ENCODE measurements around the gene DKK2. TPM values are rescaled to one million over a fixed set of nuclear protein-coding genes. Genes with fewer than 3 reads are reported as not detected.

The DKK2 gene
- total RNA-seq, 6 experiments from 2014 or later: 0.15 to 0.50 (median 0.20) TPM

DNA sequence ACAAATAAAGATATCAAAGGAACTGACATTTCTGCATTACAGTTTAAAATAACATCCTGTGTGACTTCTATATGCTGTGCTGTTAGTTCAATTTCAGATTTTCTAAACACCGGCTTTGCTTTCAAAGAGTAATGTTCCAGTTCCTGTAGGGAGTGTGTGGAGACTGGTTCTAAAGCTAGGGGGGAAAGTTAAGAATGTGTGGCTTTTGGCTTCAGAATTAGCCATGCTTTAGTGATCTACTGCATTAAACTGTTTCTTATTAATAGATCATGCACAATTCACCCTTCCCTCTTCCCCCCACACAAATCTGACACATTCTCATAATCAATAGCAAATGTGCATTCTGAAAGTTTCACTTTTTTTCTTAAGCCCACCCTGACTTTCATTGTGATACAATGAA is 32.0 kb upstream of the DKK2 start:
- Mint-ChIP-seq H3K27me3 (ENCODE audit: insufficient read depth) (peaks cover 6% of the 10 kb centered on the region), H3K4me1 (ENCODE audit: low read depth) (peaks cover 34% of the 10 kb centered on the region), H3K27ac (no peak overlapping the region; the same call in 1 of the 2 replicates), H3K36me3 (ENCODE audit: low read depth) (no peaks in the 10 kb centered on the region), H3K9me3 (no peaks in the 10 kb centered on the region), H3K4me3 (no peak overlapping the region; the same call in 1 of the 2 replicates)
- DNase-seq: no peak
- TF ChIP-seq, protein P1, sequence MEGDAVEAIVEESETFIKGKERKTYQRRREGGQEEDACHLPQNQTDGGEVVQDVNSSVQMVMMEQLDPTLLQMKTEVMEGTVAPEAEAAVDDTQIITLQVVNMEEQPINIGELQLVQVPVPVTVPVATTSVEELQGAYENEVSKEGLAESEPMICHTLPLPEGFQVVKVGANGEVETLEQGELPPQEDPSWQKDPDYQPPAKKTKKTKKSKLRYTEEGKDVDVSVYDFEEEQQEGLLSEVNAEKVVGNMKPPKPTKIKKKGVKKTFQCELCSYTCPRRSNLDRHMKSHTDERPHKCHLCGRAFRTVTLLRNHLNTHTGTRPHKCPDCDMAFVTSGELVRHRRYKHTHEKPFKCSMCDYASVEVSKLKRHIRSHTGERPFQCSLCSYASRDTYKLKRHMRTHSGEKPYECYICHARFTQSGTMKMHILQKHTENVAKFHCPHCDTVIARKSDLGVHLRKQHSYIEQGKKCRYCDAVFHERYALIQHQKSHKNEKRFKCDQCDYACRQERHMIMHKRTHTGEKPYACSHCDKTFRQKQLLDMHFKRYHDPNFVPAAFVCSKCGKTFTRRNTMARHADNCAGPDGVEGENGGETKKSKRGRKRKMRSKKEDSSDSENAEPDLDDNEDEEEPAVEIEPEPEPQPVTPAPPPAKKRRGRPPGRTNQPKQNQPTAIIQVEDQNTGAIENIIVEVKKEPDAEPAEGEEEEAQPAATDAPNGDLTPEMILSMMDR (IDR thresholded peaks at IDR 0.05): no peak

DNA sequence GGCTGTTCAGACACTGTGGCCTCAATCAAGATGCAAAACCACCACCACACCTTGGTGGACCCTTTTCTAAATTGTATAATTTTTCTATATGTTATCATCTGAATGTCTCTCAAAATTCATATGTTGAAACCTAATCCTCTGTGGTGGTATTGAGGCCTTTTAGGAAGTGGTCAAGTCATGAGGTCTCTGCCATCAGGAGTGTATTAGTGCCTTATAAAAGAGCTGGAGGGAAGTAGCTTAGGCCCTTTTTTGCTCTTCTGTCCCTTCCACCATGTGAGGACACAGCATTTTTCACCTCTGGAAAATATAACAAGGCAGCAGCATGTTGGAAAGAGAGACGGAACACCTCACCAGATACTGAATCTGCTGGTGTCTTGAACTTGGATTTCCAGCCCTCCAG is 30.5 kb upstream of the DKK2 start:
- TF ChIP-seq, protein P1 (IDR thresholded peaks at IDR 0.05): no peak
- no peak overlapping the region for H3K4me3 Mint-ChIP-seq
- no peaks in the 10 kb centered on the region for H3K36me3 Mint-ChIP-seq (ENCODE audit: low read depth)
- DNase-seq: no peak
- H3K4me1 Mint-ChIP-seq (ENCODE audit: low read depth): peaks cover 33% of the 10 kb centered on the region
- peaks cover 4% of the 10 kb centered on the region for H3K27me3 Mint-ChIP-seq (ENCODE audit: insufficient read depth)
- H3K9me3 Mint-ChIP-seq: no peaks in the 10 kb centered on the region
- no peak overlapping the region for H3K27ac Mint-ChIP-seq

DNA sequence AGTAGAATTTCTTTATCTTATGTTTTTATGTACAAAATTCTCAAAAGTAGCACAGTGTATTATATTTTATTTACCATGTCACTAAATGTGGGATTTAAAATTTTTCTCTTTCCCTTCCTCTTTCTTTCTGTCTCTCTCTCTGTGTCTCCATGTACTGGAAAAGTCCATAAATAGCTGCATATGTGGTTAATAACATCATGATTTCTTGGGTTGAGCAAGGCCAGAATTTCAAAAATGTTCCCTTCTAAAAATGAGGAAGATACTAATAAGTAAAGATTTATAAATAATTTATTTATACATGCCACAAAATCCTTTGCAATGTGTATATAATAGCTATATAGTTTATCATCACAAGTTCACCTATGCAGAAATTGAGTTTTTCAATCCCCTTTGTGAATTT is 29.1 kb upstream of the DKK2 start:
- Mint-ChIP-seq H3K4me3 (no peak overlapping the region), H3K27ac (no peak overlapping the region), H3K4me1 (ENCODE audit: low read depth) (peaks cover 42% of the 10 kb centered on the region), H3K36me3 (ENCODE audit: low read depth) (no peaks in the 10 kb centered on the region), H3K9me3 (no peaks in the 10 kb centered on the region), H3K27me3 (ENCODE audit: insufficient read depth) (no peaks in the 10 kb centered on the region; the same call in 1 of the 2 replicates)
- no peak for DNase-seq
- TF ChIP-seq, protein P1 (IDR thresholded peaks at IDR 0.05): no peak

DNA sequence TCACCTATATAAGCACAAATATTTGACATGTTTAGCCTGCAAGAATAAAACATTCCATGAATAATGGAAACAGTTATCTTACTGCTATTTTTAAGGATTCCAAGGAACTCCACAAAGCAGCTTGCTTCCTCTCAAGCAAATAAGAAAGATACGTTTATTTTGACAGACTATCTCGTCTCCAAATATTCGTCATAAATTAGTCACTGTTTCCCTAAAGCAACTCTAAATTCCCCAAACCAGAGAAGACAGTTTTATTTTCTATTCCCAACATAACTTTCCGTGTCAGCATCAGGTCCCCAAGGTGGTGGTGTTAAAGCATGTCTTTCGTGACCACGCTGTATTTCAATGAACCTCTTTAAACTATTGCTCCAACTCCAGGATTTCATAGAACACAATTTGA is 24.3 kb upstream of the DKK2 start:
- peak; percentile 30 for DNase-seq
- peak overlapping the region; percentile 41; the same call in 1 of the 2 replicates for H3K4me3 Mint-ChIP-seq
- H3K27me3 Mint-ChIP-seq (ENCODE audit: insufficient read depth): no peaks in the 10 kb centered on the region
- no peaks in the 10 kb centered on the region for H3K36me3 Mint-ChIP-seq (ENCODE audit: low read depth)
- peak overlapping the region; percentile 51 for H3K27ac Mint-ChIP-seq
- no peaks in the 10 kb centered on the region for H3K9me3 Mint-ChIP-seq
- H3K4me1 Mint-ChIP-seq (ENCODE audit: low read depth): peaks cover 39% of the 10 kb centered on the region
- TF ChIP-seq, protein P1 (IDR thresholded peaks at IDR 0.05): no peak

DNA sequence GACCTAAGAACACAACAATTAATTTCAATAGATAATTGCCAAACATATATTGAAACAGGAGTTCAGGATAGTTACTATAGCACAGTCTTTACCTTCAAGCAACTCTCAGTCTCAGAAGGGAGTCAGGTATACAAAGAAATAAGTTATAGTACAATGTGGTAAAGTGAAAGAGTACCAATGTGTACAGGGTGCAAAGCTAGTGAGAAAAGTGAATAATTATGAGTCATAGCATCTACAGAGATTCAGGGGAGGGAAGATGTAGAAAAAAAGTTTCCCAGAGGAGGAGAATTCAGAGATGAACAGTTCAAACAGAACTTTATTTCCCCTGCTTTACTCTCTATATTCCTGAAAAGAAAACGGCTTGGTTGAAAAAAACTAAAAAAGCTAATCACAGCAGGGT is 22.7 kb upstream of the DKK2 start:
- Mint-ChIP-seq H3K36me3 (ENCODE audit: low read depth) (no peaks in the 10 kb centered on the region), H3K4me1 (ENCODE audit: low read depth) (peaks cover 34% of the 10 kb centered on the region), H3K4me3 (peak overlapping the region; percentile 41; the same call in 1 of the 2 replicates), H3K27ac (no peak overlapping the region), H3K9me3 (no peaks in the 10 kb centered on the region), H3K27me3 (ENCODE audit: insufficient read depth) (0 out of 2 replicates have a peak, but pooled peaks cover 3% of the 10 kb centered on the region)
- TF ChIP-seq, protein P1 (IDR thresholded peaks at IDR 0.05): no peak
- DNase-seq: no peak

Data from HFFc6 (cell line).